Effector memory CD4-positive, alpha-beta T cell (primary cell): ENCODE measurements around the gene KCNE3.

Source experiments
- DNase-seq, 3 donors: peaks; one replicate each; pipeline ENCODE4 v3.0.0-alpha.2; 2020
- H3K27ac ChIP-seq: 2 replicates; pipeline ENCODE4 v1.7.0; 2013; ENCODE audit warnings: mild to moderate bottlenecking, low read length, moderate library complexity; ENCODE audit not compliant: insufficient read depth, poor library complexity, severe bottlenecking
- H3K27me3 ChIP-seq: replicated peaks from 2 replicates; pipeline ENCODE4 v1.7.0; 2013; ENCODE audit warnings: mild to moderate bottlenecking, low read length; ENCODE audit not compliant: insufficient read depth, control insufficient read depth, poor library complexity, severe bottlenecking
- H3K36me3 ChIP-seq: 2 replicates; pipeline ENCODE4 v1.7.0; 2013; ENCODE audit warnings: mild to moderate bottlenecking, low read length, moderate library complexity; ENCODE audit not compliant: control insufficient read depth, insufficient read depth
- H3K4me1 ChIP-seq: 2 replicates; pipeline ENCODE4 v1.7.0; 2013; ENCODE audit warnings: low read length, mild to moderate bottlenecking; ENCODE audit not compliant: control insufficient read depth, insufficient read depth, poor library complexity, severe bottlenecking
- H3K4me3 ChIP-seq: 2 replicates; pipeline ENCODE4 v1.7.0; 2013; ENCODE audit warnings: low read length, low read depth, mild to moderate bottlenecking; ENCODE audit not compliant: insufficient read depth, poor library complexity, severe bottlenecking
- H3K9me3 ChIP-seq: 2 replicates; pipeline ENCODE4 v1.7.0; 2013; ENCODE audit warnings: mild to moderate bottlenecking, low read length, moderate library complexity; ENCODE audit not compliant: control insufficient read depth
- total RNA-seq, 3 donors: gene quantifications; one replicate each; lab custom pipeline; 2026; lab: John Stamatoyannopoulos, UW

The KCNE3 gene
- 0 to 0.39 (median 0) reads per million in 3 donors for total RNA-seq

GRCh38 chr11:74466916-74467885, at the start of gene KCNE3:
Gene KCNE3, minus strand, starts transcription at chr11:74467549. Its CDS starts 9,986 bp downstream, at chr11:74457563.
- Histone ChIP-seq H3K36me3 (no peaks in the 10 kb centered on the region), H3K4me1 (no peaks in the 10 kb centered on the region), H3K27me3 (peaks cover 12% of the 10 kb centered on the region), H3K9me3 (no peaks in the 10 kb centered on the region), H3K27ac (no peak within 1 kb of the TSS), H3K4me3 (no peak within 1 kb of the TSS)
- DNase-seq = no peak

GRCh38 chr11:74507582-74507981, 40.2 kb upstream of the KCNE3 start:
- Histone ChIP-seq H3K9me3 (peaks cover 5% of the 10 kb centered on the region), H3K36me3 (no peaks in the 10 kb centered on the region), H3K4me1 (no peaks in the 10 kb centered on the region), H3K27me3 (no peaks in the 10 kb centered on the region), H3K4me3 (no peak overlapping the region), H3K27ac (no peak overlapping the region)
- DNase-seq = no peak

GRCh38 chr11:74506823-74507222, 39.5 kb upstream of the KCNE3 start:
- H3K4me3 ChIP-seq = no peak overlapping the region
- no peaks in the 10 kb centered on the region for H3K36me3 ChIP-seq
- peaks cover 5% of the 10 kb centered on the region for H3K9me3 ChIP-seq
- no peaks in the 10 kb centered on the region for H3K27me3 ChIP-seq
- no peak for DNase-seq
- no peaks in the 10 kb centered on the region for H3K4me1 ChIP-seq
- no peak overlapping the region for H3K27ac ChIP-seq

GRCh38 chr11:74505911-74506310, 38.6 kb upstream of the KCNE3 start:
- Histone ChIP-seq H3K4me3 (no peak overlapping the region), H3K9me3 (peaks cover 5% of the 10 kb centered on the region), H3K4me1 (no peaks in the 10 kb centered on the region), H3K27me3 (no peaks in the 10 kb centered on the region), H3K27ac (no peak overlapping the region), H3K36me3 (no peaks in the 10 kb centered on the region)
- DNase-seq = no peak

GRCh38 chr11:74504100-74504691, 36.8 kb upstream of the KCNE3 start:
- DNase-seq = no peak
- Histone ChIP-seq H3K36me3 (no peaks in the 10 kb centered on the region), H3K27me3 (no peaks in the 10 kb centered on the region), H3K4me3 (no peak overlapping the region), H3K27ac (no peak overlapping the region), H3K4me1 (no peaks in the 10 kb centered on the region), H3K9me3 (peaks cover 5% of the 10 kb centered on the region)

- no peak overlapping the region for H3K27ac ChIP-seq
- H3K4me1 ChIP-seq = peaks cover 6% of the 10 kb centered on the region
- no peak overlapping the region for H3K4me3 ChIP-seq
- H3K27me3 ChIP-seq = no peaks in the 10 kb centered on the region
- DNase-seq = no peak
- no peaks in the 10 kb centered on the region for H3K36me3 ChIP-seq
- H3K9me3 ChIP-seq = no peaks in the 10 kb centered on the region
These were observed 27.6 kb upstream of the KCNE3 start for GRCh38 chr11:74494916-74495315.

GRCh38 chr11:74493791-74494630, 26.7 kb upstream of the KCNE3 start:
- no peaks in the 10 kb centered on the region for H3K9me3 ChIP-seq
- no peak for DNase-seq
- H3K36me3 ChIP-seq = no peaks in the 10 kb centered on the region
- H3K4me1 ChIP-seq = peaks cover 6% of the 10 kb centered on the region
- H3K4me3 ChIP-seq = peak overlapping the region; percentile 84
- peak overlapping the region; percentile 92 for H3K27ac ChIP-seq
- H3K27me3 ChIP-seq = no peaks in the 10 kb centered on the region

GRCh38 chr11:74492974-74493790, 25.8 kb upstream of the KCNE3 start, which contains the start of gene LIPT2:
Gene LIPT2, minus strand, starts transcription at chr11:74493724. Its CDS starts 21 bp downstream, at chr11:74493703.
- Histone ChIP-seq H3K36me3 (no peaks in the 10 kb centered on the region), H3K27ac (peak within 1 kb of the TSS; percentile 92), H3K4me1 (peaks cover 6% of the 10 kb centered on the region), H3K27me3 (no peaks in the 10 kb centered on the region), H3K4me3 (peak within 1 kb of the TSS; percentile 84), H3K9me3 (no peaks in the 10 kb centered on the region)
- peak; percentile 91 to 95 (median 95) for DNase-seq

- Histone ChIP-seq H3K36me3 (no peaks in the 10 kb centered on the region), H3K9me3 (no peaks in the 10 kb centered on the region), H3K27ac (no peak overlapping the region), H3K4me3 (no peak overlapping the region), H3K4me1 (peaks cover 6% of the 10 kb centered on the region), H3K27me3 (no peaks in the 10 kb centered on the region)
- no peak for DNase-seq
These were observed 24.7 kb upstream of the KCNE3 start for GRCh38 chr11:74492084-74492483.
